Smooth muscle cell (in vitro differentiated cells): Measurements from ENCODE around the gene CALCOCO2. TPM values are rescaled to one million over a fixed set of nuclear protein-coding genes. Genes with fewer than 3 reads are reported as not detected.

Experiments used
- polyA plus RNA-seq: library from polyadenylated mRNA; unstranded; fragments of >200 nt; fragmentation: Nextera tagmentation; extraction: Ambion mirVana; gene quantifications from 2 replicates; pipeline ENCODE4 v1.2.1, GENCODE V29; 2016
- small RNA-seq: library from RNA; depleted of rRNA; stranded (forward); fragments of <200 nt; gene quantifications from one replicate; pipeline ENCODE3, GENCODE V24; 2014
- total RNA-seq: library from RNA; depleted of rRNA; stranded (reverse); fragments of >200 nt; gene quantifications from 2 replicates; pipeline ENCODE4 v1.2.3, GENCODE V29; 2014

CALCOCO2 gene
- total and polyA plus RNA-seq, 2 experiments from 2014 or later = 52.5 to 55.7 TPM

Small RNAs within 50 kb of the gene (small RNA-seq; reads per million reads assigned to genes)
- gene AC068531.1 (not detected), gene RF00263 (not detected)

Other genes starting within 250 kb of the CALCOCO2 start
- 5.1 and 9.1 TPM in 2 replicates for gene HOXB3, start 240.8 kb upstream of the CALCOCO2 start, total RNA-seq
- gene HOXB3, start 240.8 kb upstream of the CALCOCO2 start, polyA plus RNA-seq = 2.8 and 4.4 TPM in 2 replicates
- gene HOXB5, start 237.3 kb upstream of the CALCOCO2 start, total RNA-seq = 0.49 and 0.94 TPM in 2 replicates
- 1.4 and 1.8 TPM in 2 replicates for gene HOXB5, start 237.3 kb upstream of the CALCOCO2 start, polyA plus RNA-seq
- 6.3 and 7.2 TPM in 2 replicates for gene HOXB6, start 226.0 kb upstream of the CALCOCO2 start, total RNA-seq
- gene HOXB6, start 226.0 kb upstream of the CALCOCO2 start, polyA plus RNA-seq = 9.3 and 10.3 TPM in 2 replicates
- 13.7 and 16.1 TPM in 2 replicates for gene HOXB7, start 220.0 kb upstream of the CALCOCO2 start, total RNA-seq
- gene HOXB7, start 220.0 kb upstream of the CALCOCO2 start, polyA plus RNA-seq = 29.7 and 33.4 TPM in 2 replicates
- gene HOXB8, start 215.7 kb upstream of the CALCOCO2 start, total RNA-seq = 2.0 and 3.8 TPM in 2 replicates
- 0.15 and 0.94 TPM in 2 replicates for gene HOXB8, start 215.7 kb upstream of the CALCOCO2 start, polyA plus RNA-seq
- gene HOXB9, start 204.7 kb upstream of the CALCOCO2 start, total RNA-seq = 24.3 and 25.8 TPM in 2 replicates
- gene HOXB9, start 204.7 kb upstream of the CALCOCO2 start, polyA plus RNA-seq = 6.9 and 13.8 TPM in 2 replicates
- not detected in 2 replicates for gene PRAC1, start 108.5 kb upstream of the CALCOCO2 start, total RNA-seq
- 2.4 and 6.5 TPM in 2 replicates for gene PRAC1, start 108.5 kb upstream of the CALCOCO2 start, polyA plus RNA-seq
- 3.5 and 8.4 TPM in 2 replicates for gene PRAC2, start 107.8 kb upstream of the CALCOCO2 start, total RNA-seq
- gene PRAC2, start 107.8 kb upstream of the CALCOCO2 start, polyA plus RNA-seq = 6.8 and 7.8 TPM in 2 replicates
- 3.3 and 4.8 TPM in 2 replicates for gene HOXB13, start 102.3 kb upstream of the CALCOCO2 start, total RNA-seq
- 4.4 and 5.4 TPM in 2 replicates for gene HOXB13, start 102.3 kb upstream of the CALCOCO2 start, polyA plus RNA-seq
- 0.27 TPM in 1 of 2 replicates, not detected in the other for gene TTLL6, start 13.8 kb upstream of the CALCOCO2 start, total RNA-seq
- 0.41 TPM in 1 of 2 replicates, not detected in the other for gene TTLL6, start 13.8 kb upstream of the CALCOCO2 start, polyA plus RNA-seq
- 119 and 131 TPM in 2 replicates for gene ATP5MC1, start 61.8 kb downstream of the CALCOCO2 start, total RNA-seq
- 229 and 232 TPM in 2 replicates for gene ATP5MC1, start 61.8 kb downstream of the CALCOCO2 start, polyA plus RNA-seq
- 67.5 and 82.5 TPM in 2 replicates for gene UBE2Z, start 77.4 kb downstream of the CALCOCO2 start, total RNA-seq
- 73.2 and 74.3 TPM in 2 replicates for gene UBE2Z, start 77.4 kb downstream of the CALCOCO2 start, polyA plus RNA-seq
- gene SNF8, start 113.8 kb downstream of the CALCOCO2 start, total RNA-seq = 69.0 and 69.6 TPM in 2 replicates
- gene SNF8, start 113.8 kb downstream of the CALCOCO2 start, polyA plus RNA-seq = 260 and 263 TPM in 2 replicates
- gene GIP, start 137.6 kb downstream of the CALCOCO2 start, total RNA-seq = not detected in 2 replicates
- gene GIP, start 137.6 kb downstream of the CALCOCO2 start, polyA plus RNA-seq = 1.6 and 1.9 TPM in 2 replicates
- gene IGF2BP1, start 166.3 kb downstream of the CALCOCO2 start, total RNA-seq = 51.0 and 54.6 TPM in 2 replicates
- gene IGF2BP1, start 166.3 kb downstream of the CALCOCO2 start, polyA plus RNA-seq = 49.7 and 51.4 TPM in 2 replicates